Suprapubic skin (tissue), 4 donors: Measurements from ENCODE around the gene PDZD7. TPM values are rescaled to one million over a fixed set of nuclear protein-coding genes. Genes with fewer than 3 reads are reported as not detected.

Experiments used
- DNase-seq, 2 donors: peaks; one replicate each; pipeline ENCODE4 v3.0.0-alpha.2; 2019; ENCODE audit warnings: low spot score in 2 of 2
- H3K27ac ChIP-seq: fragments of 200-600 bp; sonication (generic); one replicate; pipeline ENCODE4 v1.5.1; 2019
- H3K27me3 ChIP-seq: fragments of 200-600 bp; sonication (generic); one replicate; pipeline ENCODE4 v1.5.1; 2019
- H3K36me3 ChIP-seq: fragments of 200-600 bp; sonication (generic); one replicate; pipeline ENCODE4 v1.5.1; 2019
- H3K4me1 ChIP-seq: fragments of 200-600 bp; sonication (generic); one replicate; pipeline ENCODE4 v1.5.1; 2019
- H3K4me3 ChIP-seq: fragments of 200-600 bp; sonication (generic); one replicate; pipeline ENCODE4 v1.5.1; 2019; ENCODE audit warnings: mild to moderate bottlenecking
- H3K9me3 ChIP-seq: fragments of 200-600 bp; sonication (generic); one replicate; pipeline ENCODE4 v1.5.1; 2019
- EP300 ChIP-seq: sonication (generic); formaldehyde crosslinking; IDR thresholded peaks from one replicate; pipeline ENCODE4 v1.6.1; 2017; ENCODE audit warnings: antibody characterized with exemption
- POLR2A ChIP-seq, 2 donors: fragments of 450-650 bp; IDR thresholded peaks; one replicate each; pipeline ENCODE4 v1.6.1; 2017; ENCODE audit warnings: antibody characterized with exemption in 2 of 2, mild to moderate bottlenecking in 2 of 2, moderate library complexity in 2 of 2
- POLR2AphosphoS5 ChIP-seq, 3 donors: sonication (generic); formaldehyde crosslinking; IDR thresholded peaks; one replicate each; pipeline ENCODE4 v1.6.1; 2017; ENCODE audit warnings: antibody characterized with exemption in 3 of 3
- WGBS: methylation state at CpG from one replicate; pipeline ENCODE4 v1.1.5; 2018; 5-methylcytosine and 5-hydroxymethylcytosine counted together
- total RNA-seq, 4 donors: library from RNA; depleted of rRNA; stranded (reverse); fragments of >200 nt; gene quantifications; one replicate each; pipeline ENCODE4 v1.1.0, GENCODE V29; 2016
- TF ChIP-seq, protein P1 (sequence below), 2 donors: fragments of 200-600 bp in 1 of 2; fragments of 450-650 bp in 1 of 2; sonication (generic) in 1 of 2; IDR thresholded peaks; one replicate each; pipeline ENCODE4 v1.5.1; 2016 to 2019; ENCODE audit warnings: antibody characterized with exemption in 2 of 2, mild to moderate bottlenecking in 1 of 2, moderate library complexity in 1 of 2

PDZD7 gene
- total RNA-seq, 4 donors from 2014 or later = 1.2 to 6.0 (median 1.8) TPM

DNA sequence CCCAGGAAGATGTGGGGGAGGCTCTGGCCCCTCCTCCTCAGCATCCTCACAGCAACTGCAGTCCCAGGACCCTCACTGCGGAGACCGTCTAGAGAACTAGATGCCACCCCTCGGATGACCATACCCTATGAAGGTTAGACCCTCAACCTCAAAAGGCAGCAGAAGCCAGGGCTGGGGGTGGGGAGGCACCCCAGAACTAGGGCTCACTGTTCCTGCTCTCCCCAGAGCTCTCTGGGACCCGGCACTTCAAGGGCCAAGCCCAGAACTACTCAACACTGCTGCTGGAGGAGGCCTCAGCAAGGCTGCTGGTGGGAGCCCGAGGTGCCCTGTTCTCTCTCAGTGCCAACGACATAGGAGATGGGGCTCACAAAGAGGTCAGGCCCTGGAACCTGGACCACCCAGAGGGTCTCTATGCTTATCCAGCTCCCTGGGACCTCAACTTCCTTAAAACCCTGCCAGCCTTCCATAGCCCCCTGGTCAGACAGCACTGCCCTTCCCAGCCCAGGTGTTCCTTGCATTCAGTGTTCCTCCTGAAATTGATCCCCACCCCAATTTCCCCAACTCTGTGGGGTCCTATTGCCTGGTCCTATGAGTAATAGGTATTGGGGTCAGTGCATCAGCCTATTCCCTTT lies 57.9 kb downstream of the PDZD7 start:
- H3K9me3 ChIP-seq = no peaks in the 10 kb centered on the region
- 100% methylated on average over 4 of the region's 6 CpGs for WGBS
- no peak for TF ChIP-seq EP300
- no peak for TF ChIP-seq POLR2A (IDR thresholded peaks at IDR 0.05)
- TF ChIP-seq, protein P1, sequence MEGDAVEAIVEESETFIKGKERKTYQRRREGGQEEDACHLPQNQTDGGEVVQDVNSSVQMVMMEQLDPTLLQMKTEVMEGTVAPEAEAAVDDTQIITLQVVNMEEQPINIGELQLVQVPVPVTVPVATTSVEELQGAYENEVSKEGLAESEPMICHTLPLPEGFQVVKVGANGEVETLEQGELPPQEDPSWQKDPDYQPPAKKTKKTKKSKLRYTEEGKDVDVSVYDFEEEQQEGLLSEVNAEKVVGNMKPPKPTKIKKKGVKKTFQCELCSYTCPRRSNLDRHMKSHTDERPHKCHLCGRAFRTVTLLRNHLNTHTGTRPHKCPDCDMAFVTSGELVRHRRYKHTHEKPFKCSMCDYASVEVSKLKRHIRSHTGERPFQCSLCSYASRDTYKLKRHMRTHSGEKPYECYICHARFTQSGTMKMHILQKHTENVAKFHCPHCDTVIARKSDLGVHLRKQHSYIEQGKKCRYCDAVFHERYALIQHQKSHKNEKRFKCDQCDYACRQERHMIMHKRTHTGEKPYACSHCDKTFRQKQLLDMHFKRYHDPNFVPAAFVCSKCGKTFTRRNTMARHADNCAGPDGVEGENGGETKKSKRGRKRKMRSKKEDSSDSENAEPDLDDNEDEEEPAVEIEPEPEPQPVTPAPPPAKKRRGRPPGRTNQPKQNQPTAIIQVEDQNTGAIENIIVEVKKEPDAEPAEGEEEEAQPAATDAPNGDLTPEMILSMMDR (IDR thresholded peaks at IDR 0.05) = no peak
- TF ChIP-seq POLR2AphosphoS5 (IDR thresholded peaks at IDR 0.05) = no peak
- no peaks in the 10 kb centered on the region for H3K36me3 ChIP-seq
- no peak overlapping the region for H3K4me3 ChIP-seq
- peaks cover 14% of the 10 kb centered on the region for H3K4me1 ChIP-seq
- no peaks in the 10 kb centered on the region for H3K27me3 ChIP-seq
- peak in 1 of 2 donors; percentile 33 for DNase-seq
- no peak overlapping the region for H3K27ac ChIP-seq

DNA sequence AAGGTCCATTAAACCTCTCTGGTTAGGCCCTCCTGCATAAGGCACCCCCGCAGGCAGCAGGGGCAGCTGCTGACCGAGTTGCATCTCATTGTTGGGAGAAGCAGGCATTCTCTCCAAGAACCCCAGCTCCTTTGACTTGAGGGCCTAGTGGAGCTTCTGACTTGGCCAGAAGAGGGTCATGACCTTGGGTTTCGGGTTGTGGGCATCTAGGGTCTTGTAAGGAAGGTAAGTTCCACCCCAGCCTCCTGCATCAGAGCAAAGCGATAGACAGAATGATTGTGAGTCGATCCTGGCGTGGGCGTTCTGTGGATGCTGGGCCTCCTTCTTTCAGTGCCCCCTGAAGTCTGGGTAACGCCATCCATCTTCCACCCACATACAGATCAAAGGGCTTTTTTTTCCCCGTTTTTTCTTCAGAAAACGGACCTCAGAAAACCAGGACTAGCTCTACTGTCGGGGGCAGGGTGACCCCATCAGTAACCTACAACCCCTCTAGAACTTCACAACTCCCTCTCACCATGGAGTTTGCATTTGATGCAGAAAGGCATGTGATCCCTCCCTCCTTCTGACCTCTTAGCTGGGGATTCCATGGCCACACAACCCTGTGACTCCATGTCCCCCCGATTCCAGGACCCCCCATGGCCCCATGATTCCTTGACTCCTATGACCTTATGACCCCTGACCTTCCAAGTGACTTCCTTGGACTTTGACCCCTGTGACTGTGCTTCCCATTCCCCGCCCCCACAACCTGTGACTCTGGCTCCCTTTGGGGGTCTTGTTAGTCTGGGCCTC lies 58.6 kb downstream of the PDZD7 start:
- peak in 1 of 2 donors; percentile 43 for DNase-seq
- Histone ChIP-seq H3K9me3 (no peaks in the 10 kb centered on the region), H3K27me3 (no peaks in the 10 kb centered on the region), H3K4me1 (peaks cover 14% of the 10 kb centered on the region), H3K4me3 (no peak overlapping the region), H3K27ac (no peak overlapping the region), H3K36me3 (no peaks in the 10 kb centered on the region)
- 83% methylated on average over 13 of the region's 13 CpGs for WGBS
- TF ChIP-seq POLR2AphosphoS5 (IDR thresholded peaks at IDR 0.05) (no peak), EP300 (no peak)
- TF ChIP-seq, protein P1 (IDR thresholded peaks at IDR 0.05) = no peak

DNA sequence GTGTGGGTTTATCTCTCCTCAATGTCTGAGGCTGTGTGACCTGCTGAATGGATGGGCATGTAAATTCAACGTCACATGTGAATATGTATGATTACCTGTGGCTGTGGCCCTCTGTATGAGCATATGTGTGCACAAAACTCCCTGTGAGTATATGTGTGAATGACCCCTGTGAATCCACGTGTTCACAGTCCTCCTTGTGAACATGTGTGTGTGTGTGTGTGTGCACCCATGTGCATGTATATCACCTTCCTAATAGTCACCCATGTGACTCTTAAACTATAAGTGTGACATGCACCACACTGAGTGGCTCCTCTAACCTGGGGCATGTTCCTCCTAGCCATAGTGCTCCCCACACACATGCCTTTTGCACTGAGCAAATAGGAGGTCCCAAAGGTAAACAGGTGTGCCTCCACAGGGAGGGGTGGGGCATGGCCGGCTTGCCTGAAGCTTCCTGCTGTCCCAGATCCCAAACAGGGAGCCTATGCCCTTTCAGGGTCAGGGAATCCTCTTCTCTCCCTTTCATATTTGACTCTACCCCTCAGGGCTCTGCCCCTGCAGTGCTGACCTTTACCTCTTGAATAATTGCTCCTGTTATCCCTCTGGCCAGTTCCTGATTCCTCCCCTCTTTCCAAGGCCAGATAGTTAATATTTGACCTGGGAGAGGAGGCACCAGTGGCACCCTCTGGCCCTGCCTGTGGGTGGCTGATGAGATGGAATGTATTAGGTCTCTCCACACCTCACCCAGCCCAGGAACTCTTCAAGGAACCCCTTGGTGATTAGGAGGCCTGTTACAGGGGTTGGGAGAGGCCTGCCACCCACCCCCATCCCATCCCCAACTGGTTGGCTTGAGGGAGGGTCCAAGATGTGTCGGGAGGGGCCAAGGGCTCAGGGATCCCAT lies 59.8 kb downstream of the PDZD7 start:
- no peaks in the 10 kb centered on the region for H3K27me3 ChIP-seq
- DNase-seq = peak in 1 of 2 donors; percentile 24
- peaks cover 14% of the 10 kb centered on the region for H3K4me1 ChIP-seq

DNA sequence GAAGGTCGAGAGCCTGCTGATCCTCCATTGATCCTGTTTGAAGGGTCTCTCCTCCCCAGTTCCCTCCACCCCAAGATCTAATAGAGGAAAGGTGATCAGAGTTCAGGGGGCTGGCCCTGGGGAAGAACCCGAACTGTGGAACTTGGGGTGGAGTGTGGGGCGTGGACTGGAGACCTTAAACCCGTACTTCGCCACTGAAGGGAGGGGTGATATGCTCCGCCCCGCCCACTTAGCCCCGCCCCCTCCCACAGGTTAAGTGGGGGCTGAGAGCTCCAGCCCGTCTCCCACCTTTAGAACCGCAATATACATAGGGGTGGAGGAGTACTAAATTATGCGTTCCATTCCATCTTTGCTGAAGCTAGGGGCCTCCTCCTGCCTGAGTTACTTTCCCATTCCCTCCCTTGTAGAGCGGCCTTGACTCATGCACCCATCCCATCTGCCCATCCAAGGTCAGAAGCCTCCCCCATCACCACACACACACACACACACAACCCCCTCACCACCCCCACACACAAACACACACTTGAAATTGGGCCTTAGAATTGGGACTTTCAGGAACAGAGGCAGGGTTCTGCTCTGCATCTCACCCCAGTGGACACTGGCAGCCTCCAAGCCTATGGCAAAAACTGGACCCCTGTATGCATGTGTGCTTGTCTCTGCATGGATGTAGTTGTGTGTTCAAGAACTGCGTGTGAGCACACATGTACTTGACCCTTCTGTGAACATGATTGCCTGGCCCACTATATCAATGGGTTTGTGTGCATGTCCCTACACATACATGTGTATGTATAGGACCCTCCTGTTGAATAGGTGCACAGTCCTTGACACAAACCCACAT lies 60.6 kb downstream of the PDZD7 start:
- WGBS = 34% methylated on average over 13 of the region's 13 CpGs
- no peak overlapping the region for H3K27ac ChIP-seq
- no peaks in the 10 kb centered on the region for H3K9me3 ChIP-seq
- peaks cover 14% of the 10 kb centered on the region for H3K4me1 ChIP-seq
- peak in 1 of 2 donors; percentile 54 for DNase-seq
- TF ChIP-seq, protein P1 (IDR thresholded peaks at IDR 0.05) = no peak
- TF ChIP-seq EP300 = no peak
- TF ChIP-seq POLR2A (IDR thresholded peaks at IDR 0.05) = no peak
- TF ChIP-seq POLR2AphosphoS5 (IDR thresholded peaks at IDR 0.05) = no peak
- H3K36me3 ChIP-seq = peaks cover 7% of the 10 kb centered on the region
- no peaks in the 10 kb centered on the region for H3K27me3 ChIP-seq
- peak overlapping the region; percentile 63 for H3K4me3 ChIP-seq

More for the DNA sequence above, 59.8 kb downstream of the PDZD7 start:
- Histone ChIP-seq H3K36me3 (no peaks in the 10 kb centered on the region), H3K27ac (no peak overlapping the region), H3K9me3 (no peaks in the 10 kb centered on the region), H3K4me3 (no peak overlapping the region)
- TF ChIP-seq EP300 (no peak), POLR2AphosphoS5 (IDR thresholded peaks at IDR 0.05) (no peak), POLR2A (IDR thresholded peaks at IDR 0.05) (no peak)
- TF ChIP-seq, protein P1 (IDR thresholded peaks at IDR 0.05) = no peak
- WGBS = 65% methylated on average over 4 of the region's 4 CpGs
